NB4 (cell line): ENCODE measurements around the gene CUX1.

Experiments
- DNase-seq: peaks from one replicate; pipeline ENCODE4 v3.0.0; 2010; ENCODE audit warnings: low read depth
- H3K4me3 ChIP-seq: one replicate; pipeline ENCODE4 v1.5.1; 2011; ENCODE audit warnings: mild to moderate bottlenecking, low read depth, low read length, moderate library complexity
- MAX ChIP-seq: IDR thresholded peaks from 2 replicates; pipeline ENCODE4 v1.6.1; 2011; ENCODE audit warnings: low read depth, low read length
- MYC ChIP-seq: IDR thresholded peaks from 2 replicates; pipeline ENCODE4 v1.6.1; 2011; ENCODE audit warnings: low read depth, low read length
- POLR2A ChIP-seq: IDR thresholded peaks from 2 replicates; pipeline ENCODE4 v1.6.1; 2011; ENCODE audit warnings: mild to moderate bottlenecking; ENCODE audit not compliant: insufficient read length; ENCODE audit errors: extremely low read depth
- TF ChIP-seq, protein P1 (sequence below): IDR thresholded peaks from one replicate; pipeline ENCODE4 v1.5.1; 2012; ENCODE audit warnings: low read depth, low read length

The CUX1 gene

DNA sequence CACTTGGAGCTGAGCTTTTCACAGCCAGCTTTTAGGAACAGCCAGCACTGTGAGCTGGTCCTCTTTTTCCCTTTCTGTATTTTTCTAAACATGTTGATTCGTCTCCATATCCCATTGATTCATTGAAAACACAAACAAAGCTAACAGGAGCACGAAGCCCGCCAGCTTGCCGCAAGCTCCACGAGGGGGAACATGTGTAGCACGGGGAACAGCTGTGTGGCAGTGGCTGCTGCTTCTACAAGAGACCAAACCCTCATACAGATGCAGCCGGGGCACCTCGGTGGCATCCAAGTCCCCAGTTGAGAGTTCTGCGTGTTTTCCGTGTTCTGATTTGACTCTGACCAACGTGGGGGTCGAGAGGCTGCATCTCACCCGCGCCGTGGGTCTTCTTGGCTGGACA is 388.5 kb downstream of the CUX1 start:
- no peak overlapping the region for H3K4me3 ChIP-seq
- no peak for DNase-seq
- no peak for TF ChIP-seq MYC
- TF ChIP-seq, protein P1, sequence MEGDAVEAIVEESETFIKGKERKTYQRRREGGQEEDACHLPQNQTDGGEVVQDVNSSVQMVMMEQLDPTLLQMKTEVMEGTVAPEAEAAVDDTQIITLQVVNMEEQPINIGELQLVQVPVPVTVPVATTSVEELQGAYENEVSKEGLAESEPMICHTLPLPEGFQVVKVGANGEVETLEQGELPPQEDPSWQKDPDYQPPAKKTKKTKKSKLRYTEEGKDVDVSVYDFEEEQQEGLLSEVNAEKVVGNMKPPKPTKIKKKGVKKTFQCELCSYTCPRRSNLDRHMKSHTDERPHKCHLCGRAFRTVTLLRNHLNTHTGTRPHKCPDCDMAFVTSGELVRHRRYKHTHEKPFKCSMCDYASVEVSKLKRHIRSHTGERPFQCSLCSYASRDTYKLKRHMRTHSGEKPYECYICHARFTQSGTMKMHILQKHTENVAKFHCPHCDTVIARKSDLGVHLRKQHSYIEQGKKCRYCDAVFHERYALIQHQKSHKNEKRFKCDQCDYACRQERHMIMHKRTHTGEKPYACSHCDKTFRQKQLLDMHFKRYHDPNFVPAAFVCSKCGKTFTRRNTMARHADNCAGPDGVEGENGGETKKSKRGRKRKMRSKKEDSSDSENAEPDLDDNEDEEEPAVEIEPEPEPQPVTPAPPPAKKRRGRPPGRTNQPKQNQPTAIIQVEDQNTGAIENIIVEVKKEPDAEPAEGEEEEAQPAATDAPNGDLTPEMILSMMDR: no peak
- TF ChIP-seq POLR2A: no peak
- no peak for TF ChIP-seq MAX

GRCh38 chr7:102208826-102209225 is 391.4 kb downstream of the CUX1 start:
- no peak overlapping the region for H3K4me3 ChIP-seq
- TF ChIP-seq, protein P1: no peak
- no peak for DNase-seq

- DNase-seq: no peak
- no peak overlapping the region for H3K4me3 ChIP-seq
- TF ChIP-seq MYC (no peak), POLR2A (no peak), MAX (no peak)
- TF ChIP-seq, protein P1: no peak
These were observed 393.4 kb downstream of the CUX1 start for GRCh38 chr7:102210787-102211186.

- no peak for DNase-seq
- no peak overlapping the region for H3K4me3 ChIP-seq
- TF ChIP-seq, protein P1: no peak
- TF ChIP-seq POLR2A: no peak
These were observed 394.4 kb downstream of the CUX1 start for GRCh38 chr7:102211590-102212550.

GRCh38 chr7:102214477-102215072 is 397.1 kb downstream of the CUX1 start:
- no peak for TF ChIP-seq MAX
- no peak for TF ChIP-seq MYC
- H3K4me3 ChIP-seq: no peak overlapping the region
- DNase-seq: no peak

- H3K4me3 ChIP-seq: no peak overlapping the region
- TF ChIP-seq MYC: no peak
- no peak for TF ChIP-seq MAX
- TF ChIP-seq, protein P1: no peak
- TF ChIP-seq POLR2A: no peak
- DNase-seq: no peak
These were observed 397.8 kb downstream of the CUX1 start for GRCh38 chr7:102215256-102215655.
